Spleen (tissue), 11 donors: ENCODE data around the gene DIDO1. TPM values are rescaled to one million over a fixed set of nuclear protein-coding genes. Genes with fewer than 3 reads are reported as not detected.

Source experiments
- DNase-seq: peaks from one replicate; pipeline ENCODE4 v3.0.0-alpha.2; 2020
- H3K27ac ChIP-seq, 8 donors: fragments of 200-600 bp; sonication (generic) in 7 of 8; 1 replicate in 4 of 8; 2 replicates in 4 of 8; pipeline versions ENCODE4 v1.5.0 to v1.8.0; 2016 to 2021; ENCODE audit warnings: inconsistent platforms in 4 of 8, mild to moderate bottlenecking in 4 of 8, moderate library complexity in 1 of 8
- H3K27me3 ChIP-seq, 7 donors: fragments of 200-600 bp; sonication (generic) in 6 of 7; replicated peaks in 1 of 7; 1 replicate in 4 of 7; 2 replicates in 3 of 7; pipeline versions ENCODE4 v1.5.0 to v1.8.0; 2016 to 2021; ENCODE audit warnings: inconsistent platforms in 3 of 7, mild to moderate bottlenecking in 1 of 7
- H3K36me3 ChIP-seq, 6 donors: fragments of 200-600 bp; sonication (generic) in 5 of 6; 1 replicate in 4 of 6; 2 replicates in 2 of 6; pipeline versions ENCODE4 v1.5.0 to v1.8.0; 2016 to 2021; ENCODE audit warnings: inconsistent platforms in 2 of 6
- H3K4me1 ChIP-seq, 6 donors: fragments of 200-600 bp; sonication (generic) in 5 of 6; 1 replicate in 3 of 6; 2 replicates in 3 of 6; pipeline versions ENCODE4 v1.5.0 to v1.8.0; 2016 to 2021; ENCODE audit warnings: inconsistent platforms in 3 of 6
- H3K4me3 ChIP-seq, 8 donors: fragments of 200-600 bp; sonication (generic) in 7 of 8; 1 replicate in 4 of 8; 2 replicates in 4 of 8; pipeline versions ENCODE4 v1.5.0 to v1.8.0; 2016 to 2021; ENCODE audit warnings: inconsistent platforms in 4 of 8, mild to moderate bottlenecking in 4 of 8, moderate library complexity in 2 of 8
- H3K9me3 ChIP-seq, 8 donors: fragments of 200-600 bp; sonication (generic) in 7 of 8; 1 replicate in 4 of 8; 2 replicates in 4 of 8; pipeline versions ENCODE4 v1.5.0 to v1.8.0; 2016 to 2021; ENCODE audit warnings: inconsistent platforms in 4 of 8
- CTCF ChIP-seq, 11 experiments: fragments of 200-600 bp in 7 of 11; fragments of 450-650 bp in 4 of 11; sonication (generic) in 4 of 11; IDR thresholded peaks in 8 of 11; conservative IDR thresholded peaks in 3 of 11; 1 replicate in 7 of 11; 2 replicates in 4 of 11; pipeline versions ENCODE4 v1.4.0 to v1.8.0; 2016 to 2021; ENCODE audit warnings: antibody characterized with exemption in 11 of 11, inconsistent platforms in 4 of 11, mild to moderate bottlenecking in 1 of 11
- POLR2A ChIP-seq, 3 donors: fragments of 450-650 bp; IDR thresholded peaks; one replicate each; pipeline ENCODE4 v1.5.1; 2017; ENCODE audit warnings: antibody characterized with exemption in 3 of 3, mild to moderate bottlenecking in 1 of 3
- POLR2AphosphoS5 ChIP-seq, 3 donors: sonication (generic); formaldehyde crosslinking; IDR thresholded peaks; one replicate each; pipeline ENCODE4 v1.5.1; 2017; ENCODE audit warnings: antibody characterized with exemption in 3 of 3
- WGBS, 5 donors: extraction: QIAGEN DNeasy Blood & Tissue Kit in 3 of 5; methylation state at CpG; one replicate each; pipeline versions ENCODE4 v1.1.5 to v1.1.7; 2013 to 2018; 5-methylcytosine and 5-hydroxymethylcytosine counted together
- intact Hi-C: fragments of 100-400 bp; cut with DNase I; formaldehyde crosslinking; loops from one replicate; pipeline ENCODE4 v1.15.0; 2023; ENCODE audit warnings: low total_unique reads
- polyA plus RNA-seq, 3 donors: library from polyadenylated mRNA; stranded (reverse); fragments of 200-250 nt; gene quantifications; one replicate each; pipeline ENCODE4 v1.2.1, GENCODE V29; 2013
- total RNA-seq, 7 donors: library from RNA; depleted of rRNA in 3 of 7; stranded (reverse); fragments of >200 nt in 3 of 7; fragmentation: NEBNext Ultra II Directional in 4 of 7; extraction: Animal tissue kit (Norgen Biotek cat#: 25700) in 4 of 7; gene quantifications; one replicate each; pipeline versions ENCODE4 v1.1.0 to v1.2.1, GENCODE V29; 2016 to 2021
- donor health status: healthy with polysubstance abuse.
- donor health status: DM: no; HTN: no; CAD: no; lungs with moderate emphysema.
- donor health status: DM: no; HTN: no; CAD: no.
- donor health status: Bipolar disorder and iron deficiency.
- donor health status: healthy.
- donor health status: DM: no; HTN: no; CAD: no.
- donor health status: DM: yes; HTN: yes; CAD: no.

DIDO1 gene
- total and polyA plus RNA-seq, 10 donors = 17.4 to 79.6 (median 66.9) TPM

- intact Hi-C loops = no loop called here
- H3K4me1 ChIP-seq = peaks cover 56 to 92% (median 73%) of the 10 kb centered on the region in 6 donors
- WGBS, 5 donors = 82 to 92% (median 87%) methylated on average over 9 of the region's 9 CpGs
- no peak for TF ChIP-seq CTCF (IDR thresholded peaks at IDR 0.05 in 8 of 11, conservative IDR thresholded peaks at IDR 0.05 in 3 of 11)
- no peak for TF ChIP-seq POLR2AphosphoS5 (IDR thresholded peaks at IDR 0.05)
- TF ChIP-seq POLR2A (IDR thresholded peaks at IDR 0.05) = no peak
- peaks cover 4 to 50% (median 44%) of the 10 kb centered on the region in 6 donors for H3K36me3 ChIP-seq
- no peak for DNase-seq
- no peak overlapping the region for H3K4me3 ChIP-seq
- H3K9me3 ChIP-seq = no peaks in the 10 kb centered on the region
- H3K27ac ChIP-seq = no peak overlapping the region
- no peaks in the 10 kb centered on the region for H3K27me3 ChIP-seq
Observed at GRCh38 chr20:62914436-62914835, 11.9 kb downstream of the DIDO1 start.

GRCh38 chr20:62913043-62913630 lies 13.2 kb downstream of the DIDO1 start:
- Histone ChIP-seq H3K9me3 (no peaks in the 10 kb centered on the region), H3K4me3 (no peak overlapping the region), H3K4me1 (peaks cover 45 to 80% (median 63%) of the 10 kb centered on the region in 6 donors), H3K27me3 (no peaks in the 10 kb centered on the region), H3K36me3 (peaks cover 6 to 63% (median 57%) of the 10 kb centered on the region in 6 donors), H3K27ac (no peak overlapping the region)
- no peak for TF ChIP-seq POLR2A (IDR thresholded peaks at IDR 0.05)
- no peak for TF ChIP-seq CTCF (IDR thresholded peaks at IDR 0.05 in 8 of 11, conservative IDR thresholded peaks at IDR 0.05 in 3 of 11)
- no peak for TF ChIP-seq POLR2AphosphoS5 (IDR thresholded peaks at IDR 0.05)
- DNase-seq = no peak
- intact Hi-C loops = no loop called here
- 78 to 85% (median 81%) methylated on average over 7 of the region's 7 CpGs for WGBS, 5 donors

GRCh38 chr20:62911701-62912280 lies 14.5 kb downstream of the DIDO1 start:
- peaks cover 6 to 77% (median 71%) of the 10 kb centered on the region in 6 donors for H3K36me3 ChIP-seq
- H3K9me3 ChIP-seq = no peaks in the 10 kb centered on the region
- TF ChIP-seq POLR2A (IDR thresholded peaks at IDR 0.05) (no peak), POLR2AphosphoS5 (IDR thresholded peaks at IDR 0.05) (peak; percentile 4 to 31 (median 21))
- intact Hi-C loops = no loop called here
- no peak for DNase-seq
- 70 to 83% (median 77%) methylated on average over 10 of the region's 10 CpGs for WGBS, 5 donors
- peaks cover 32 to 77% (median 49%) of the 10 kb centered on the region in 6 donors for H3K4me1 ChIP-seq
- no peak overlapping the region for H3K4me3 ChIP-seq
- H3K27me3 ChIP-seq = no peaks in the 10 kb centered on the region
- H3K27ac ChIP-seq = no peak overlapping the region

GRCh38 chr20:62910777-62911497 lies 15.4 kb downstream of the DIDO1 start:
- Histone ChIP-seq H3K36me3 (peaks cover 9 to 85% (median 79%) of the 10 kb centered on the region in 6 donors), H3K27me3 (no peaks in the 10 kb centered on the region), H3K27ac (no peak overlapping the region), H3K9me3 (no peaks in the 10 kb centered on the region), H3K4me1 (peaks cover 23 to 68% (median 41%) of the 10 kb centered on the region in 6 donors), H3K4me3 (no peak overlapping the region)
- no peak for DNase-seq
- WGBS, 5 donors = 92 to 95% (median 94%) methylated on average over 38 to 45 of the region's 45 CpGs
- TF ChIP-seq POLR2AphosphoS5 (IDR thresholded peaks at IDR 0.05) (peak in 2 of 3 donors; percentile 28 to 73), CTCF (IDR thresholded peaks at IDR 0.05 in 8 of 11, conservative IDR thresholded peaks at IDR 0.05 in 3 of 11) (no peak)
- intact Hi-C loops = no loop called here
